ENCODE data around the gene NCR2. TPM values are rescaled to one million over a fixed set of nuclear protein-coding genes. Genes with fewer than 3 reads are reported as not detected.

NCR2 gene
- total and polyA plus RNA-seq, 2 of the 13 experiments (the other 11 are each of a cell fraction or from before 2014, with no cell fraction given), result not detected

- TF ChIP-seq THAP9 (CRISPR knock-in tag; IDR thresholded peaks at IDR 0.05; ENCODE audit: borderline replicate concordance) (no peak), HNRNPUL1 (IDR thresholded peaks at IDR 0.05; ENCODE audit: low read depth, low read length) (no peak), MIER2 (CRISPR knock-in tag; IDR thresholded peaks at IDR 0.05) (peak; percentile 22; the same call in 1 of the 2 replicates), IRX3 (CRISPR knock-in tag; IDR thresholded peaks at IDR 0.05; ENCODE audit: borderline replicate concordance, low read depth) (no peak), ZNF607 (CRISPR knock-in tag; IDR thresholded peaks at IDR 0.05; ENCODE audit: borderline replicate concordance) (0 out of 2 replicates have a peak, but pooled peaks have one; percentile 57), MAF1 (CRISPR knock-in tag; IDR thresholded peaks at IDR 0.05; ENCODE audit: borderline replicate concordance) (no peak), PRPF4 (IDR thresholded peaks at IDR 0.05; ENCODE audit: low read depth, low read length, poor library complexity, severe bottlenecking) (no peak), ZFP90 (CRISPR knock-in tag; IDR thresholded peaks at IDR 0.05; ENCODE audit: borderline replicate concordance) (0 out of 2 replicates have a peak, but pooled peaks have one; percentile 8), SP140L (CRISPR knock-in tag; IDR thresholded peaks at IDR 0.05; ENCODE audit: borderline replicate concordance) (no peak), NFE2L2 (IDR thresholded peaks at IDR 0.05; ENCODE audit: low read length) (no peak), ZNF564 (CRISPR knock-in tag; IDR thresholded peaks at IDR 0.05) (no peak), NCOA5 (CRISPR knock-in tag; IDR thresholded peaks at IDR 0.05) (no peak), RNF219 (CRISPR knock-in tag; IDR thresholded peaks at IDR 0.05) (no peak), DNMT3B (CRISPR knock-in tag; conservative IDR thresholded peaks at IDR 0.05) (no peak), ZNF883 (CRISPR knock-in tag; IDR thresholded peaks at IDR 0.05; ENCODE audit: not compliant biosample characterization) (no peak), THYN1 (CRISPR knock-in tag; IDR thresholded peaks at IDR 0.05; ENCODE audit: borderline replicate concordance, low read depth) (no peak), TAF15 (IDR thresholded peaks at IDR 0.05; ENCODE audit: low read depth, low read length, poor library complexity, severe bottlenecking) (no peak), KLF9 (CRISPR knock-in tag; IDR thresholded peaks at IDR 0.05; ENCODE audit: low read depth) (no peak), ZNF556 (CRISPR knock-in tag; IDR thresholded peaks at IDR 0.05; ENCODE audit: borderline replicate concordance) (peak; percentile 81; the same call in 1 of the 2 replicates)
- TF ChIP-seq, protein P1, sequence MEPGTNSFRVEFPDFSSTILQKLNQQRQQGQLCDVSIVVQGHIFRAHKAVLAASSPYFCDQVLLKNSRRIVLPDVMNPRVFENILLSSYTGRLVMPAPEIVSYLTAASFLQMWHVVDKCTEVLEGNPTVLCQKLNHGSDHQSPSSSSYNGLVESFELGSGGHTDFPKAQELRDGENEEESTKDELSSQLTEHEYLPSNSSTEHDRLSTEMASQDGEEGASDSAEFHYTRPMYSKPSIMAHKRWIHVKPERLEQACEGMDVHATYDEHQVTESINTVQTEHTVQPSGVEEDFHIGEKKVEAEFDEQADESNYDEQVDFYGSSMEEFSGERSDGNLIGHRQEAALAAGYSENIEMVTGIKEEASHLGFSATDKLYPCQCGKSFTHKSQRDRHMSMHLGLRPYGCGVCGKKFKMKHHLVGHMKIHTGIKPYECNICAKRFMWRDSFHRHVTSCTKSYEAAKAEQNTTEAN (CRISPR knock-in tag; conservative IDR thresholded peaks at IDR 0.05), result no peak
These were observed 16.5 kb upstream of the NCR2 start (continued) for GRCh38 chr6:41318654-41319565.

All from HepG2 (cell line).